GDM1 (cell line): ENCODE results near the gene SOD1.
A peak's percentile ranks its signal among the peaks of the same experiment; 100 is the strongest.
"Not testable (repeated sequence)": the region's sequence is repeated elsewhere in the genome, so short reads cannot be mapped to it uniquely, and the experiment has no call there.

Source experiments
- DNase-seq: peaks from one replicate; lab custom pipeline; 2025; lab: John Stamatoyannopoulos, UW

Gene SOD1

DNA sequence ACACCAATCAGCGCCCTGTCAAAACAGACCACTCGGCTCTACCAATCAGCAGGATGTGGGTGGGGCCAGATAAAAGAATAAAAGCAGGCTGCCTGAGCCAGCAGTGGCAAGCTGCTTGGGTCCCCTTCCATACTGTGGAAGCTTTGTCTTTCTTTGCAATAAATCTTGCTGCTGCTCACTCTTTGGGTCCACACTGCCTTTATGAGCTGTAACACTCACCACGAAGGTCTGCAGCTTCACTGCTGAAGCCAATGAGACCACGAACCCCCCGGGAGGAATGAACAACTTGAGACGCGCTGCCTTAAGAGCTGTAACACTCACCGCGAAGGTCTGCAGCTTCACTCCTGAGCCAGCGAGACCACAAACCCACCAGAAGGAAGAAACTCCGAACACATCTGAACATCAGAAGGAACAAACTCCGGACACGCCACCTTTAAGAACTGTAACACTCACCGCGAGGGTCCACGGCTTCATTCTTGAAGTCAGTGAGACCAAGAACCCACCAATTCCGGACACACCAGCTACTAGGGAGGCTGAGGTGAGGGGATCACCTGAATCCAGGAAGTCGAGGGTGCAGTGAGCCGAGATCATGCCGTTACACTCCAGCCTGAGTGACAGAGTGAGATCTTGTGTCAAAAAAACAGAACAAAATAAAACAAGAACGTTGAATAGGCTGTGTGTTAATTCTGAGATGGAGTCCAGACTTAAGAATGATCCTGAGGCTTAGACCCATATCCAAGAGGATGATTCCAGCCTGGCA is 4.5 kb upstream of the SOD1 start:
- DNase-seq = not testable (repeated sequence)

DNA sequence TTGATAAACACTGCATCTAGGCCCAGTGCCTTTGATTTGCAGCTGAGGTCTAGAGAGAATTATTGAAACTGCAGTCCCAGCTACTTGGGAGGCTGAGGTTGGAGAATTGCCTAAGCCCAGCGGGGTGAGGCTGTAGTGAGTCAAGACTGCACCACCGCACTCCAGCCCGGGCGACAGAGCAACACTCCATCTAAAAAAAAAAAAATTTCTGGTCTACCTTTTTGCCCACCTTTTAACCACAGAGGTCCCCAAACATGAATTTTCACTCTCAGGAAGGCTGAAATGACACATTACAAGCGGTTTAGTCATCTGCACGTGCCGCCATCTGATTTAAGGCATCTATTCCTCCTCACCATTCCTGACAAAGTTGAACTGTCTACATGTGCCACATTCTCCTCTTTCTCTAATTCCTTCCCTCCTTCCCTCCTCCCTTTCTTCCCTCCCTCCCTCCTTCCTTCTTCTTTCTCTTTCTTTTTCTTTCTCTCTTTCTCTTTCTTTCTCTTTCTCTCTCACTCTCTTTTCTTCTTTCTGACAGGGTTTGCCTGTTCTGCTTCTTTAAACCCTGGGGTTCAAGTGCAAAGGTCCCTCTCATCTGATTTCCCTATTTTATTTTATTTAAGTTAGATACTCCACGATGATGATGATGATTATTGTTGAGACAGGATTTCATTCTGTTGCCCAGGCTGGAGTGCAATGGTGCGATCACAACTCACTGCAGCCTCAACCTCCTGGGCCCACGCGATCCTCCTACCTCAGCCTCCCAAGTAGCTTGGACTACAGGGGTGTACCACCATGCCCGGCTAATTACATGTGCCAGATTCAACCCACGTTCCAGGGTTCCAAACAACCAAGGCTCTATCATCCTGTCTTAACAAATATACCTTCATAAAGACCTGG is 3.0 kb upstream of the SOD1 start:
- DNase-seq = no peak

DNA sequence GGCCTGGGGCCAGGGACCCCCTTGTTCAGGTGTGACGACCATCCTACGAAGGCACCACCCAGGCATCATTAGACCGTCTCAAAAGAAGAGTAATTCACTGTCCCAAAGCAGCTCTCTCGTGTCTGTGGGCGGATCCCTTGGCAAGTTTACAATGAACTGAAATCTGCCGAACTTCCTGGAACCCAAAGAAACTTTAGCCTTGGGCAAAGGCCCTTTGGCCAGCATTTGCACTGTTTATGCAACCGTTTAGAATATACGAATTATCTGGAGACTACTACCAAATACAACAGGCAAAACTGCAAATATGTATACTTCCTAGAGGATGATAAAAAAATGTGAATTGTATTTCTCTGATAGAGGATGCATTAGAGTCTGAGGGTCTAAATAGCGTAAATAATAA is 1.4 kb upstream of the SOD1 start:
- no peak for DNase-seq

DNA sequence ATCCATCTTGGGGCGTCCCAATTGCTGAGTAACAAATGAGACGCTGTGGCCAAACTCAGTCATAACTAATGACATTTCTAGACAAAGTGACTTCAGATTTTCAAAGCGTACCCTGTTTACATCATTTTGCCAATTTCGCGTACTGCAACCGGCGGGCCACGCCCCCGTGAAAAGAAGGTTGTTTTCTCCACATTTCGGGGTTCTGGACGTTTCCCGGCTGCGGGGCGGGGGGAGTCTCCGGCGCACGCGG is 282 bp upstream of the SOD1 start:
- DNase-seq = no peak

DNA sequence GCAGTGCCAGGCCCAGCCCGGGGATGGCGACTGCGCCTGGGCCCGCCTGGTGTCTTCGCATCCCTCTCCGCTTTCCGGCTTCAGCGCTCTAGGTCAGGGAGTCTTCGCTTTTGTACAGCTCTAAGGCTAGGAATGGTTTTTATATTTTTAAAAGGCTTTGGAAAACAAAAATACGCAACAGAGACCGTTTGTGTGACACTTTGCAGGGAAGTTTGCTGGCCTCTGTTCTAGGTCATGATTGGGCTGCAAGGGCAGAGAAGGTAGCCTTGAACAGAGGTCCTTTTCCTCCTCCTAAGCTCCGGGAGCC is 719 bp downstream of the SOD1 start:
- peak; percentile 13 for DNase-seq

DNA sequence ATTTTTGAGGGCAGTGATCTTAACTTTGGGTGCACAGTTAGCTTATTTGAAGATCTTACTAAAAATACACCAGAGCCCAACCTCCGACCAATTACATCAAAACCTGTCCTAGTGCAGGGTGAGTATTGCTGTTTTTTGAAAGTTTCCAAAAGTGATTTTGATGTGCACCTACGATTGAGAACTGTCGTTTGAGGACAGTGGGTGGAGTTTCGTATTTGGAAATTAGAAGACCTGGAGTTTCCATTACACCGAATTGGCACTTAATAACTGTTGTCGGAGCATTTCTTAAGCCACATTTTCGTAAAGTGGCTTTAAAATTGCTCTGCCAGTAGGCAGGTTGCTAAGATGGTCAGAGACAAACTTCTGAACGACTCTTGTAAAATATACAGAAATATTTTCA is 1.1 kb downstream of the SOD1 start:
- DNase-seq = no peak

DNA sequence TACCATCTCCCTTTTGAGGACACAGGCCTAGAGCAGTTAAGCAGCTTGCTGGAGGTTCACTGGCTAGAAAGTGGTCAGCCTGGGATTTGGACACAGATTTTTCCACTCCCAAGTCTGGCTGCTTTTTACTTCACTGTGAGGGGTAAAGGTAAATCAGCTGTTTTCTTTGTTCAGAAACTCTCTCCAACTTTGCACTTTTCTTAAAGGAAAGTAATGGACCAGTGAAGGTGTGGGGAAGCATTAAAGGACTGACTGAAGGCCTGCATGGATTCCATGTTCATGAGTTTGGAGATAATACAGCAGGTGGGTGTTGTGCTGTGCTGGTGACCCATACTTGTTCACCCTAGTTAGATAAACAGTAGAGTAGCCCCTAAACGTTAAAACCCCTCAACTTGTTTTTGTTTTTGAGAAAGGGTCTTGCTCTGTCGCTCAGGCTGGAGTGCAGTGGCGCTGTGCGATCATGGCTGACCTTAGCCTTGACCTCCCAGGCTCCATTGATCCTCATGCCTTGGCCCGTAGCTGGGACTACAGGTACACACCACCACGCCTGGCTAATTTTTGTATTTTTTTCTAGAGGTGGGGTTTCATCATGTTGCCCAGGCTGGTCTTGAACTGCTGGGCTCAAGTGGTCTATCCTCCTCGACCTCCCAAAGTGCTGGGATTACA is 4.2 kb downstream of the SOD1 start:
- DNase-seq = no peak

DNA sequence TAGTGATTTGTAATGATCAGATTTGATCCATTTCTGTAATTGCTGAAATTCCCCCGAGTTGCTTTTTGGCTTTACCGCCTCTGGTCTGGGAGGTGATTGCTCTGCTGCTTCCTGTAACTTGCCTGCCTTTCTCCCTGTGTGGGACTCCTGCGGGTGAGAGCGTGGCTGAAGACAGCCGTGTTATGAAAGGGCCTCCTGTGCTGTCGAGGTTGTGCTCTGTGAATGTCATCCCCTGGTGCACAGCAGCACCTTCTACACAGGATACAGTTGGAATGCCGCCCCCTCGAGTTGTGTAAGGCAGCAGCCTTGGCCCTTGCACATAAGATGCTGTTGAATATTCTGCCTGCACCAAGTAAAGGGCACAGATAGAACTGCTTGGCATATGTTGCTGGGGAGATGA is 5.9 kb downstream of the SOD1 start:
- no peak for DNase-seq

DNA sequence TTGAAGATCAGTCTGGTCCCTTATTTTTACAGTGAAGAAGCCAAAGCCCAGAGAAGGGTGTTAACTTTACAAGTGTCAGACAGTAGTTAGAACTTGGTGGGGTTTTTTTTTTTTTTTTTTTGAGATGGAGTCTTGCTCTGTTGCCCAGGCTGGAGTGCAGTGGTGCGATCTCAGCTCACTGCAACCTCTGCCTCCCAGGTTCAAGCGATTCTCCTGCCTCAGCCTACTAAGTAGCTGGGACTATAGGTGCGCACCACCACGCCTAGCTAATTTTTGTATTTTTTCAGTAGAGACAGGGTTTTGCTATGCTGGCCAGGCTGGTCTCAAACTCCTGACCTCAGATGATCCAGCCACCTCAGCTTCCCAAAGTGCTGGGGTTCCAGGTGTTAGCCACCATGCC is 6.4 kb downstream of the SOD1 start:
- not testable (repeated sequence) for DNase-seq

DNA sequence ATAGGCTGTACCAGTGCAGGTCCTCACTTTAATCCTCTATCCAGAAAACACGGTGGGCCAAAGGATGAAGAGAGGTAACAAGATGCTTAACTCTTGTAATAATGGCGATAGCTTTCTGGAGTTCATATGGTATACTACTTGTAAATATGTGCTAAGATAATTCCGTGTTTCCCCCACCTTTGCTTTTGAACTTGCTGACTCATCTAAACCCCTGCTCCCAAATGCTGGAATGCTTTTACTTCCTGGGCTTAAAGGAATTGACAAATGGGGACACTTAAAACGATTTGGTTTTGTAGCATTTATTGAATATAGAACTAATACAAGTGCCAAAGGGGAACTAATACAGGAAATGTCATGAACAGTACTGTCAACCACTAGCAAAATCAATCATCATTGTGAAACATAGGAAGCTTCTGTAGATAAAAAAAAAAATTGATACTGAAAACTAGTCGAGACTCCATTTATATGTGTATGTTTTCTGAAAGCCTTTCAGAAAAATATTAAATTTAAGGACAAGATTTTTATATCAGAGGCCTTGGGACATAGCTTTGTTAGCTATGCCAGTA is 7.0 kb downstream of the SOD1 start:
- no peak for DNase-seq

DNA sequence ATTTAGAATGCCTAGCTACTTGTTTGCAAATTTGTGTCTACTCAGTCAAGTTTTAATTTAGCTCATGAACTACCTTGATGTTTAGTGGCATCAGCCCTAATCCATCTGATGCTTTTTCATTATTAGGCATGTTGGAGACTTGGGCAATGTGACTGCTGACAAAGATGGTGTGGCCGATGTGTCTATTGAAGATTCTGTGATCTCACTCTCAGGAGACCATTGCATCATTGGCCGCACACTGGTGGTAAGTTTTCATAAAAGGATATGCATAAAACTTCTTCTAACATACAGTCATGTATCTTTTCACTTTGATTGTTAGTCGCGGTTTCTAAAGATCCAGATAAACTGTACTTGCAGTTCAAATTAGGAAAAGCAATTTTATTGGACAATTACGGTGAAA is 7.6 kb downstream of the SOD1 start:
- no peak for DNase-seq

DNA sequence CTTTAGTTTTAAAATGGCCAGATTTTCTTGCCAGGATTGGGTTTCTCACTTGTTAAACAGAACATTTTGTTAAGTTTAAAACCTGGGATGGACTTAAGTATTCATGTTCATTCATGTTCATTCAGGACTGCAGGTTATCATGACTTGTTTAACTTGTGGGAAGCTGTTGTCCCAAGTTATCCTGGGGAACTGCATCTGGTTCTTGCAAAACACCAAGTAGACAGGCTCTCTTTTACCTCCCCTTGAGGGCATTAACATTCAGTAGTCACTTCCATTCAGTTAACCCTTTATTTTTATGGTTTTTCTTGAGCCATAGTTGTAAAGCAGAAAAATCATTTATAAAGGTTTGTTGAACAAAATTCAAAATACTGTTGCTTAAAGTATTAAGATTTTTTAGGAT is 8.1 kb downstream of the SOD1 start:
- DNase-seq = no peak

DNA sequence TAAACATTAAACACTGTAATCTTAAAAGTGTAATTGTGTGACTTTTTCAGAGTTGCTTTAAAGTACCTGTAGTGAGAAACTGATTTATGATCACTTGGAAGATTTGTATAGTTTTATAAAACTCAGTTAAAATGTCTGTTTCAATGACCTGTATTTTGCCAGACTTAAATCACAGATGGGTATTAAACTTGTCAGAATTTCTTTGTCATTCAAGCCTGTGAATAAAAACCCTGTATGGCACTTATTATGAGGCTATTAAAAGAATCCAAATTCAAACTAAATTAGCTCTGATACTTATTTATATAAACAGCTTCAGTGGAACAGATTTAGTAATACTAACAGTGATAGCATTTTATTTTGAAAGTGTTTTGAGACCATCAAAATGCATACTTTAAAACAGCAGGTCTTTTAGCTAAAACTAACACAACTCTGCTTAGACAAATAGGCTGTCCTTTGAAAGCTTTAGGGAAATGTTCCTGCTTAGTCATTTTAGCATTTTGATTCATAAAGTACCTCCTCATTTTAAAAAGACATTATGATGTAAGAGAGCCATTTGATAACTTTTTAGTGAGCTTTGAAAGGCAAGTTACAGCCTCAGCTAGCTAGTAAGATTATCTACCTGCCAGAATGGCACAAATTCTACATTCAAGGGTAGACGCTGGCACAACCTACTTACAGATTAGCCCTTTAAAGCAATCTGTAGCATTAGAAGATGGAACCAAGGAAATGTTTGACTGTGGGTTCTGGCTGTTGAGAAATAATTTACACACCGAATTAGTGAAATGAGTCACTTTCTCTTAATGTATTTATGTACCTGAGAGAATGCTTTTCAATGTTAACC is 9.4 kb downstream of the SOD1 start:
- DNase-seq = no peak

DNA sequence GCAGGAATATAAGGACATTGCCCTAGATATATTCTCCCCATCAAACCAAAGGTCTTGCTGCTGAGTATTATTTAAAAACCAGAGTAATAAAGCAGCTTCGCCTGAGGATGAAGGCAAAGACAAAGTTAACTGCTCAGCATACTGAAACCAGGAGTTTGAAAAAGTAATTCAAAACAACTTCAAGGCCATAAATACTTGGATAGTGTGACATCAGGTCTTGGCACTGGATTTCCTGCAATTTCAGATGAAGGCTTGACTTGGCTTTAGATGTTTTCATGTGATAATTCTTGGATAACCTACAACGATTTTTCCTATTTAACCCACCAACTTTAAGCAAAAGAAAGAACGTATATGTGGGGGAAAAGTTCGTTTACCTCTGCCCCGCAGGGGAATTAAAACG is 10.6 kb downstream of the SOD1 start:
- no peak for DNase-seq

DNA sequence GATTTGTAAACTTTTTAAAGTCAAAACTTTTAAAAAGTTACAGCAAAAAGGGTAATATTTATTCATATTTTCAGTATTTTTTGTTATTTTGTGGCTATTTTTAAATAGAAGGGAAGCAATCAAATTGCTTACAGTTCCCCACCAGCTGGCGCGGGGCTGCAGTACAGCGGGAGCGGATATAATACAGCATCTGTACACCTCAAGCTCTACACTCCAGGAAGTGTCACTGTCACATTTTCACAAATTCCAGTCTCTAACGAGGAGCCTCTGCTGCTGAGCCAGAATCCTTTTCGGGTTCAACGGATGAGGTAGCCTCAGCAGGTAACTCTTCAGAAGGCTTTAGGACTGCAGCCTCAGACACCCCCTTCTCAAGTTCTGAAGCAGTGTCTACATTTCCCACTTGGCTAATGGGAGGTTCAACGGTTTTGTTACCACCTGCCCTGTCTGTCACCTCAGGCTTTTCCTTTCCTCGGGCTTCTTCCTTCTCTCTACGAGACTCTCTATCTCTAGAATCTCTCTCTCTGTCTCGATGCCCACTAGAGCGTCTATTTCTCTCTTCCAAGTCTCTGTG is 11.7 kb downstream of the SOD1 start:
- DNase-seq = no peak

DNA sequence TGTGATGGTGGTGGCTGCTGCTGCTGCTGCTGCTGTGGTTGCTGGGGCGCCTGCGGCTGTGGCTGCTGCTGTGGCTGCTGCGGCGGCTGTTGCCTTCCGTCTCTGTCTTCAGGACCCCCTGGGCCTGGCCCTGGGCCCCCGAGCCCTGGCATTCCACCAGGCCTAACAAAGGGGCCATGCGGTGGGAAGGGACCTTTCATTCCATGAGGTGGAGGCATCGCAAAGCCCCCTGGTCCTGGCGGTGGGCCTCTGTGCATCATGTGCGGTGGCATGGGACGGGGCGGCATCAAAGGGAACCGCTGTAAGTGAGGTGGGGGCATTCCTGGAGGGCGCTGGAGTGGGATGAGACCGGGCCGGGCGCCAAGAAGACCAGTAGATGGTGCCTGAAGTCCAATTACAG is 12.4 kb downstream of the SOD1 start:
- DNase-seq = no peak

DNA sequence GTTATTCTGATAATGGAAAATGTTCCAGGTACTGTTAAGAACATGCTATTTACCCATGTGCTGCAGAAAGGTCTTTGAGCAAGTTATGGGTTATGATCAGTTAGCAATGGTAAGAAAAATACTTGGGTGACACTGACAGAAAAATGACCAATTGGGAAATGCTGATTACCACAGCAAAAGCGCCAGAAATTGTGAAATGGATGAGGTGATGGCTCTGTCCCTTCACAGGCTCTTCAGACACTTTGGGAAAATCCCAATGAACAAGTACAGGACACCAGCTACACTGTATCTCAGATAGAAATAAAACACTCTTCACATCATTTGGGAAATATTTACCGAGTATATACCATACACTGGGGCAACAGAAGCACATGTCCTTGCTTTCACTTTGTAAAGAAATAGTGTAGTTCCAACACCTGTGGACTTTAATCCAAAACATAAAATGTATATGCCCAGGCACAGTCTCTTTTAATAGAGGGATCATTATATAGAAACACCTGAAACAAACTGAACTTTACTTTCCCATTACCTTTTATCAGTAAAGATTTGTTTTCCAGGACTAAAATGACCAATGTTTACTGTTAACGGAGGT is 13.9 kb downstream of the SOD1 start:
- no peak for DNase-seq

DNA sequence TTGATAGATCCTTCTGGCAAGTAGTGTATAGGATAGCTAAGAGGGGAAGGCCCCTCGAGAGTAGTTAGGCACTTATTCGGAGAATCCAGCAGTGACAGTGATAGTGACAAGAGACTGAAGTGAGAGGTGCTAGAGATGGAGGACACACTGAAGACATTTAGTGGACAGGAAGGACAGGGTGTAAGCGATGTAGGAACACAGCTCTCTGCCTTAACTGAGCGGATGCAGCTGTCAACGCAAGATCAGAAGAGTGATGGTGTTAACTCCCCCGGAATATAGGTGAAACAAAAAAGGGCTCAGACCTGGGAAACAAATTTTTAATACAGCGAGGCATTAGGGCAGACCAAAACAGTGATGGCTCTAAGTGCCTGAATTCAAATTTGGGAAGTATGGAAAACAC is 15.8 kb downstream of the SOD1 start:
- no peak for DNase-seq

DNA sequence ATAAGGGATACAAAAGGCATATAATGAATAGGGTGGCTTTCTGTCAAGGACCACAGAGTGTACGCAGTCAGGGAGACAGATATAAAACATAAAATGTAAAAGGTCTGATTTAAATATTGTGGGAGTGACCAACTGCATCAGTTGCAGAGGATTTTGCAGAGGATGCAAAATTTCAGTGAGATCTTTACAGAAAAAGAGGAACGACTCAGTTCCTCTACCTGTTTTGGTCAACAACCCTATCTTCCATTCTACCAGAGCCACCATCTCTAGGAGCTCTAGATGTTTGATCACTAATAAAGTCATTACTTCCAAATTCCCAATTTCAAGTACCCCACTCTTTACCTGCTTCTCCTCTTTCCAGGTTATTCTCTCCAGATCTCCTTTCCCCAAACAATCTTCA is 16.5 kb downstream of the SOD1 start:
- no peak for DNase-seq

DNA sequence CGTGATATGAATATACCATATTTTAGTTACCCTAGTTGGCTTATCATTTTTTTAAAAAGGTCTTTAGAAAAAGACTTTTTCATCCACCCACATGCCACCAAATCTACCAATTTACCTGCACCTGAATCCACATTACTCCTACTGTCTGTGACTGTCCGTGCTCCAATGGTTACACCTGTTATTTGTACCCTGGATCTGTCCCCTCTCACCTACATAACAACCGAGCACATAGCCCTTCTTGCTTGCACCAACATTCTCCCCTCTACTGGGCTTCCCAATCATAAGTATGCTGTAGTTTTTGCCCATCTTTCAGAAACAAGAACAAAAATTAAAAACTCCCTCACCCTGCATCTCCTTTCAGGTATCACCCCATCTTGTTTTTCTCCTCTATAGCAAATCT is 17.6 kb downstream of the SOD1 start:
- no peak for DNase-seq

DNA sequence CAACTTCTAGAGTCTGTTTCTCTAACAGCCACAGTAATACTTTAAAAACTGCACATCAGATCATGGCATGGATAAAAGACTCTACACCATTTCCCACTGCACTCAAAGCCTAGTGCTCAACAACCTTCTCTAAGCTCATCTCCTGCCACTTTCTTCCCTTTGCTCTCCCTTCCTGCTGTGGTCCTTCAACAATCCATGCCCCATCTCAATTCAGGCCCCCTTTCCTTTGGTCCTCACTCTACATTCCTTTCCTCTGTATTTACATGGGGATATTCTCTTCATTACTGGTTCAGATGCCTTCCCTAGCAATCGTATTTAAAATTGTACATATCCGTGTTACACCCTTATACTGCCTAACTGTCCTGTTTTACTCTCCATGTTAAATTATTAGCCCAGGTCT is 19.0 kb downstream of the SOD1 start:
- no peak for DNase-seq
